HAP-1 (cell line): Measurements from ENCODE around the gene SNIP1.
"Not testable (repeated sequence)": the region's sequence is repeated elsewhere in the genome, so short reads cannot be mapped to it uniquely, and the experiment has no call there.

Experiments
- DNase-seq, 2 experiments: peaks; one replicate each; pipeline ENCODE4 v3.0.0-alpha.2; 2016 to 2020; ENCODE audit warnings: low spot score in 2 of 2
- H3K27me3 ChIP-seq: fragments of 250-450 bp; sonication (Bioruptor Pico); 2 replicates; pipeline ENCODE4 v1.5.1; 2020; ENCODE audit warnings: low read depth, mild to moderate bottlenecking, moderate library complexity
- H3K36me3 ChIP-seq: fragments of 250-450 bp; sonication (Bioruptor Pico); replicated peaks from 2 replicates; pipeline ENCODE4 v1.5.1; 2020; ENCODE audit warnings: mild to moderate bottlenecking
- H3K4me1 ChIP-seq: fragments of 250-450 bp; sonication (Bioruptor Pico); 2 replicates; pipeline ENCODE4 v1.5.1; 2020; ENCODE audit warnings: mild to moderate bottlenecking
- H3K4me3 ChIP-seq: fragments of 250-450 bp; sonication (Bioruptor Pico); 2 replicates; pipeline ENCODE4 v1.5.1; 2020; ENCODE audit warnings: mild to moderate bottlenecking, moderate library complexity
- H3K9me3 ChIP-seq: fragments of 250-450 bp; sonication (Bioruptor Pico); 2 replicates; pipeline ENCODE4 v1.5.1; 2020; ENCODE audit warnings: mild to moderate bottlenecking, moderate library complexity
- in situ Hi-C: fragments of 300-500 bp; cut with MboI; formaldehyde crosslinking; loops from 3 replicates; pipeline ENCODE4 v1.14.3; 2020; ENCODE audit warnings: low sequenced_read_pairs, inconsistent platforms, mixed read lengths

Gene SNIP1

DNA sequence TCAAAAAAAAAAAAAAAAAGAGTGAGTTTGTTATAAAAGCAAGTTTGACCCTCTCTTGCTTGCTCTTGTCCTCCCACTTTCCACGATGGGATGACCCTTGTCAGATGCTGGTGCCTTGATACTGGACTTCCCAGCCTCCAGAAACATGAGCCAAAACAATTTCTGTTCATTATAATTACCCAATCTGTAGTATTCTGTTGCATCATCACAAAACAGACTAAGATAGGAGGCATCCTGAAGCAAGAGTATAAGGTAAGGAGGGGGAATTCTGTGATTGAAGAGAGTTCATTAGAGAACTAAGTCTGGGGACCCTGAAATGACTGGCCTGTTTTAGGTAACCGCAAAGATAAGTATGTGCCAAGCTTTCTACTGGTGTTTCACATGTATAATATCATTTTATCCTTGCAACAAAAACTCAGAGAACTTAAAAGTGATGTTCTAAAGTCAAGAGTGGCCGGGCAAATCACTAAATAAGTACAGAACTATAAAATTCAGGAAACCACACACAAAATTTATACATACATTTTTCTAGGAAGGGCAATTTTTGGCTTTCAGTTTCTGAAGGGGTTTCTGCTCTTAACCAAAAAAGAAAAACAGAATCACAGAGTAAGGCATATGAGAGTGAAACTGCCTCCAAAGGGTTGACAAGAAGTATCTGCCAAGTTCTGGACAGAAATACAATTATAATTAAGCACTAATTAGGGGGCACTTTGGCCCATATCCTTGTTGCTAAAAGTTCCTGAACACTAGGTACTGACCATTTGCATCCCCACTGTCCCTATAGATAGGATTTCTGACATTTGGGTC, 16.6 kb upstream of the SNIP1 start:
- H3K27me3 ChIP-seq = no peaks in the 10 kb centered on the region
- H3K4me3 ChIP-seq = no peak overlapping the region
- H3K36me3 ChIP-seq = peaks cover 96% of the 10 kb centered on the region
- H3K9me3 ChIP-seq = no peaks in the 10 kb centered on the region
- no peaks in the 10 kb centered on the region for H3K4me1 ChIP-seq
- DNase-seq = no peak
- in situ Hi-C loops = no loop called here

DNA sequence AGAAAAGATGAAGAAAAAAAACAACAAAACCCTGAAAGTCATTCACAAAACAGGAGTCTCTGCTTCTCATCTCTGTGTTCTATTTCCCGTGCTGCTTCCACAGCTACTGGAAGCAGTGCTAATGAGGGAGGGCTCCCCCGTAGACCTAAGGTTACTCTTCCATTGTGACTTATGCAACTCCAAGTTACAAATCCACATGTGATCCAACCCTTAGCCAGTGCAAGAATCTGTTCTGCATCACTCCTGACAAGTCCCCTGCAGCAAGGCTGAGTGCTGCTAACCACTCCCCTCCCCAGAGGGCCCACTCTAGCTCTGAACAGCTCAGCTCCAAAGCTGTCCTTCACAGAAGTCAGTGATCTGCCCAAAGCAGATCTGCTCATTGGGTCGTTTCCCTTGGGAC, 12.9 kb upstream of the SNIP1 start:
- Histone ChIP-seq H3K27me3 (no peaks in the 10 kb centered on the region), H3K36me3 (peaks cover 72% of the 10 kb centered on the region), H3K4me3 (no peak overlapping the region), H3K4me1 (no peaks in the 10 kb centered on the region), H3K9me3 (no peaks in the 10 kb centered on the region)
- in situ Hi-C loops = no loop called here
- DNase-seq = no peak

GRCh38 chr1:37564892-37565291, 10.8 kb upstream of the SNIP1 start:
- Histone ChIP-seq H3K4me3 (no peak overlapping the region), H3K4me1 (no peaks in the 10 kb centered on the region), H3K36me3 (peaks cover 55% of the 10 kb centered on the region), H3K9me3 (no peaks in the 10 kb centered on the region), H3K27me3 (no peaks in the 10 kb centered on the region)
- DNase-seq = no peak
- in situ Hi-C loops = no loop called here

- Histone ChIP-seq H3K36me3 (peaks cover 36% of the 10 kb centered on the region), H3K9me3 (no peaks in the 10 kb centered on the region), H3K4me3 (no peak overlapping the region), H3K4me1 (no peaks in the 10 kb centered on the region), H3K27me3 (no peaks in the 10 kb centered on the region)
- in situ Hi-C loops = no loop called here
- no peak for DNase-seq
These were observed 8.9 kb upstream of the SNIP1 start for GRCh38 chr1:37562984-37563383.

GRCh38 chr1:37561133-37562132, 7.3 kb upstream of the SNIP1 start:
- Histone ChIP-seq H3K4me1 (no peaks in the 10 kb centered on the region; the same call in 1 of the 2 replicates), H3K4me3 (no peak overlapping the region), H3K9me3 (no peaks in the 10 kb centered on the region), H3K27me3 (no peaks in the 10 kb centered on the region), H3K36me3 (peaks cover 20% of the 10 kb centered on the region)
- peak in 1 of 2 experiments; percentile 48 for DNase-seq
- in situ Hi-C loops = no loop called here

GRCh38 chr1:37560401-37561132, 6.5 kb upstream of the SNIP1 start:
- in situ Hi-C loops = no loop called here
- Histone ChIP-seq H3K4me1 (no peaks in the 10 kb centered on the region; the same call in 1 of the 2 replicates), H3K36me3 (peaks cover 12% of the 10 kb centered on the region), H3K9me3 (no peaks in the 10 kb centered on the region), H3K27me3 (no peaks in the 10 kb centered on the region), H3K4me3 (no peak overlapping the region)
- no peak for DNase-seq

DNA sequence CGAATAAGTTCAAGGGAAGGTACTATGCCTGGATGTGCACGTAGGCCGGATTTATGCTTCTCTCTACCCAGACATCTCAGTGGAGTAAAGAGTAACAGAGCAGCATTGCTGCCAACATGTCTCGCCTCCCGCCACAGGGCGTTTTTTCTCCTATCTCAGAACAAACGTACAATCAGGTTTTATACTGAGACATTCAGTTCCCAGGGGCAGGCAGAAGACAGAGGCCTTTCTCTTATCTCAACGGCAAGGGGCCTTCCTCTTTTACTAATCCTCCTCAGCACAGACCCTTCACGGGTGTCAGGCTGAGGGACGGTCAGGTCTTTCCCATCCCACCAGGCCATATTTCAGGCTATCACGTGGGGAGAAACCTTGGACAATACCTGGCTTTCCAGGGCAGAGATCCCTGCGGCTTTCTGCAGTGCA, 5.9 kb upstream of the SNIP1 start:
- in situ Hi-C loops = not testable (repeated sequence)

DNA sequence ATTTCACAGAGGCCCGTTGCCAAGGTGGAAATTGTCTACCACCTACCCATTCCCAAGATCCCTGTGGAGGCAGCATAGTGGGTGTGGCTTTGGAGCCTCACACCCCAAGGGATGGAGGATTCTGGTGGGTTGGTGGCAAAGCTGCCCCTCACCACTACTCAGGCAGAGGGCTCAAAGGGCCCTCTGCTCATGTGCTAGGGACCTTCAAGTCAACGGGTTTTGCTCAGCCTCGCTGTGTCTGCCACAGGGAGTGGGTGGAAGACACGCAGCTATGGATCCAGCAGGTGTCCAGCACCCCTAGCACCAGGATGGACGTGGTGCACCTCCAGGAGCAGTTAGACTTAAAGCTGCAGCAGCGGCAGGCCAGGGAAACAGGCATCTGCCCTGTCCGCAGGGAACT, 5.0 kb upstream of the SNIP1 start:
- Histone ChIP-seq H3K4me3 (no peak overlapping the region), H3K27me3 (no peaks in the 10 kb centered on the region), H3K36me3 (peaks cover 4% of the 10 kb centered on the region), H3K4me1 (no peaks in the 10 kb centered on the region; the same call in 1 of the 2 replicates), H3K9me3 (peaks cover 9% of the 10 kb centered on the region)
- in situ Hi-C loops = no loop called here
- no peak for DNase-seq

More for the DNA sequence above, 5.9 kb upstream of the SNIP1 start:
- H3K36me3 ChIP-seq, H3K4me3 ChIP-seq, H3K4me1 ChIP-seq, H3K9me3 ChIP-seq, DNase-seq, H3K27me3 ChIP-seq: not testable (repeated sequence)

GRCh38 chr1:37558411-37558810, 4.3 kb upstream of the SNIP1 start:
- no peak overlapping the region for H3K4me3 ChIP-seq
- in situ Hi-C loops = no loop called here
- H3K4me1 ChIP-seq = no peaks in the 10 kb centered on the region; the same call in 1 of the 2 replicates

DNA sequence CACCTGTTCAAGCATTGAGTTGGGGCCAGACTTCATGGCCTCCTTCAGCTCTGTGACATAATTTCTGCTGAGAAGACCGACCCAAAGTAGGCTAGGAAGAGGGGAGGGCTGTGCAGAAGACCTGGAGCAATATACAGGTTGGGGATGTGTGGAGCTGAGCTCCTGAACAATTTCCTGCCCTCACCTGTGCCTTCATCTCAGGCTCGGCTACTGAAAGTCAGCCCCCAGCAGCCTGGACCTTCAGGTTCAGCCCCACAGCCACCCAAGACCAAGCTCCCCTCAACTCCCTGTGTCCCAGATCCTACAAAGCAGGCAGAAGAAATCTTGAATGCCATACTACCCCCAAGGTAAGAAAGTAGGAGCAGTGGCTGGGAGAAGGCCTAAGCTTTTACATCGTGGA, 3.3 kb upstream of the SNIP1 start:
- DNase-seq = no peak
- peaks cover 7% of the 10 kb centered on the region for H3K4me1 ChIP-seq

More at GRCh38 chr1:37558411-37558810, 4.3 kb upstream of the SNIP1 start:
- DNase-seq = no peak
- H3K36me3 ChIP-seq = peaks cover 10% of the 10 kb centered on the region
- H3K9me3 ChIP-seq = peaks cover 9% of the 10 kb centered on the region
- no peaks in the 10 kb centered on the region for H3K27me3 ChIP-seq

DNA sequence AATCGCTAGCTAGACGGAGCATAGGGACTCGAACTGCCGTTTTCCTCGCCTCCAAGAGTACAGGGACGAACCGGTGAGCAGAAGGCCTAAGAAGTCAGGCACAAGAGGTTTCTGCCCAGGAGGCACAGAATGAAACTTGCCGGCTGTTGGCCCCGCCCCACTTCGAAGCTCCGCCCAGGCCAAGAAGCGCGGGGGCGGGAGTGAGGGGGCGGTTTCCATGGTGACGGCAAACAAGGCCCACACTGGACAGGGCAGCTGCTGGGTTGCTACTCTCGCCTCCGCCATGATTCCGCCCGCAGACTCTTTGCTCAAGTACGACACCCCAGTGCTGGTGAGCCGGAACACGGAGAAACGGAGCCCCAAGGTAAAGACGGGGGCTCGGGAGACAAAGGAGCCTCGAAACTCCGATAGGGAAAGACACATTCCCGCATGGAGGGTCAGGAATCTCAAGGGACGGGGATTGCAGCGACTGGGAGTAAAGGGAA, 2.7 kb upstream of the SNIP1 start, which contains the start of gene DNALI1:
TSS of gene DNALI1 (plus strand) at position 229 of the 485 bp plus-strand sequence. CDS start at position 284, 55 bp downstream.
- Histone ChIP-seq H3K9me3 (peaks cover 9% of the 10 kb centered on the region), H3K4me3 (no peak within 1 kb of the TSS), H3K4me1 (peaks cover 7% of the 10 kb centered on the region), H3K27me3 (no peaks in the 10 kb centered on the region), H3K36me3 (peaks cover 10% of the 10 kb centered on the region)
- DNase-seq = peak in 1 of 2 experiments; percentile 71
- in situ Hi-C loops = no loop called here

More for the DNA sequence above, 3.3 kb upstream of the SNIP1 start:
- Histone ChIP-seq H3K9me3 (peaks cover 9% of the 10 kb centered on the region), H3K4me3 (no peak overlapping the region), H3K27me3 (no peaks in the 10 kb centered on the region), H3K36me3 (peaks cover 10% of the 10 kb centered on the region)
- in situ Hi-C loops = no loop called here

DNA sequence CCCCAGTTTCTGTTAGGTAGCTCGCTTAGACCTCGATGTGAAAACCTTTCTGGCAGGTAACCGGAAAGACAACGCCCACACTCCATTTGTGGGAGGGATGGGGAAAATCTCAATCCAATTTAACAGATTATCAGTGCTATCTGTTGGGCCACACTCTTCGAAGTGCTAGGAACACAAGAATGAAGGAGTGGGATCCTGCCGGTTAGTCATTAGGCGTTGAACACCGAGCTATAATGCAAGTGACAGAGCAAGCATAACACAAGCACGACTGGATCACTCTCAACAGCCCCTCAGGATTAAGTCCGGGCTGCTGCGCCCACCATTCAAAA, 531 bp downstream of the SNIP1 start:
- H3K36me3 ChIP-seq = peaks cover 13% of the 10 kb centered on the region
- H3K4me3 ChIP-seq = peak overlapping the region; percentile 99
- peaks cover 9% of the 10 kb centered on the region for H3K9me3 ChIP-seq
- peaks cover 7% of the 10 kb centered on the region for H3K4me1 ChIP-seq
- no peak for DNase-seq
- in situ Hi-C loops = no loop called here
- H3K27me3 ChIP-seq = no peaks in the 10 kb centered on the region

DNA sequence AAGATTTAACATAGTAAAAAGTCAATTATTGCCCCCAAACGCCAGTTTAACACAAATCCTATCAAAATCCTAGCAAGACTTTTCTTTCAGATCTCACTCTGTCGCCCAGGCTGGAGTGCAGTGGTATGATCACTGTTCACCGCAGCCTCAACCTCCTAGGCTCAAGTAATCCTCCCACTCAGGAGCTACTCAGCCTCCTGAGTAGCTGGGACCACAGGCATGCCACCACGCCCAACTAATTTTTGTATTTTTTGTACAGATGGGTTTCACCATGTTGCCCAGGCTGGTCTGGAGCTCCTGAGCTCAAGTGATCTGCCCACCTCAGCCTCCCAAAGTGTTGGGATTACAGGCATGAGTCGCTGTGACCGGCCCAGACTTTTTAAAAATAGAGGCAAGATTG, 4.8 kb downstream of the SNIP1 start:
- DNase-seq = no peak
- no peak overlapping the region for H3K4me3 ChIP-seq
- H3K36me3 ChIP-seq = peaks cover 31% of the 10 kb centered on the region
- H3K4me1 ChIP-seq = peaks cover 7% of the 10 kb centered on the region
- peaks cover under 1% of the 10 kb centered on the region for H3K9me3 ChIP-seq
- in situ Hi-C loops = no loop called here
- H3K27me3 ChIP-seq = no peaks in the 10 kb centered on the region
